Measurements from ENCODE around the gene CAV2.
"Not testable (repeated sequence)": the region's sequence is repeated elsewhere in the genome, so short reads cannot be mapped to it uniquely, and the experiment has no call there.

The CAV2 gene, protein sequence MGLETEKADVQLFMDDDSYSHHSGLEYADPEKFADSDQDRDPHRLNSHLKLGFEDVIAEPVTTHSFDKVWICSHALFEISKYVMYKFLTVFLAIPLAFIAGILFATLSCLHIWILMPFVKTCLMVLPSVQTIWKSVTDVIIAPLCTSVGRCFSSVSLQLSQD
- 0 to 0.54 (median 0.06) reads per million in 4 experiments for total RNA-seq

DNA sequence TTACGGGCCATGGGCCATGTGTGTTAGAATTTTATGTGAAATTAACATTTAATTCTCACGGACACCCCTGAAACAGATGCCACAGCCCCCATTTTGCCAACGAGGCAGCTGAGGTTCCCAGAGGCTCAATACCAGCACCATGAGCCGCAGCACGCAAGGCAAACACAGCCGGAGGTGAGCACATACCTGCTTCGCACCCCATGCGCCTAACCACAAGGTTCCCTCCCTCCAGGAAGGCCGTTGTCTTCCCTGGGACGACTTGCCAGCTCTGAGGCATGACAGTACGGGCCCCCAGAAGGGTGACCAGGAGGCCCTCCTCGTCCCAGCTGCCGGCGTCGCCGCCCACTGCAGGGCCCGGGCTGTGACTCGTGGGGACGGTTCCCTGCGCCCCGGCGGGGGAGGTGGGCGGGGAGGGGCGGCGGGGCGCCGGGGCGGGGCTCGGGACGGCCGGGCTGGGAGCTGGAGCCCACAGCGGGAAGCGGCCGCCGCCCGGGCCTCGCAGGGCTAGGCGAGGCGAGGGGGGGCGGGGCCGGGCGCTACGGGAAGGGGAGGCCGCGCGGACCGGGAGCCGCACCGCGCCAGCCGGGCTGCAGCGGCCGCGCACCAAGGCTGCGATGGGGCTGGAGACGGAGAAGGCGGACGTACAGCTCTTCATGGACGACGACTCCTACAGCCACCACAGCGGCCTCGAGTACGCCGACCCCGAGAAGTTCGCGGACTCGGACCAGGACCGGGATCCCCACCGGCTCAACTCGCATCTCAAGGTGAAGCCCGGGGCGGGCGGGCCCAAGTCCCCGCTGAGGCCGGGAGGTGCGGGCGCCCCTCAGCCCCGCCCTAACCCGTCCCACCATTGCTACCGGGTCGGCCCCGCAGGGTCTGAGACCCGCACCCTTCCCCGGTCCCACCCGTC, at the start of gene CAV2:
TSS of gene CAV2 (plus strand) at position 571 of the 910 bp plus-strand sequence. CDS start at position 615, 44 bp downstream.
- DNase-seq, result no peak

DNA sequence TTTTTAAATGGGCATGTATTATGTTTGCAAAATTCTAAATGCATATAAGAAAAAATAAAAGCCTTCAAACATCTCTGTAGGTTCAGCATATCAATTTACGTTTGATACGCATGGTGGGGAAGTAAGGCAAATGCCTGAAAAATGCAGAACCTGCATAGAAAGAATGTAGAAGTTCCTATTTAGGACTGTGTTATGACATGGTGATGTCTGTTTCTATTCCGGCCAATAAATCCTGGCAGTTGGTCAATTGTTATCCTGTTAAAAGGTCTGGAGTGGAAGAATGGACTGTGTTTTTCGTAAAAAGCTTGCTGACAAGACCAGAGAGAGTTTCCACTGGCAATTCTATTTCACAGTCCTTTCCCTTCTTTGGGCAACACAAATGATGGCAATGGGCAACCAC, 49.6 kb upstream of the CAV2 start:
- no peak for DNase-seq

DNA sequence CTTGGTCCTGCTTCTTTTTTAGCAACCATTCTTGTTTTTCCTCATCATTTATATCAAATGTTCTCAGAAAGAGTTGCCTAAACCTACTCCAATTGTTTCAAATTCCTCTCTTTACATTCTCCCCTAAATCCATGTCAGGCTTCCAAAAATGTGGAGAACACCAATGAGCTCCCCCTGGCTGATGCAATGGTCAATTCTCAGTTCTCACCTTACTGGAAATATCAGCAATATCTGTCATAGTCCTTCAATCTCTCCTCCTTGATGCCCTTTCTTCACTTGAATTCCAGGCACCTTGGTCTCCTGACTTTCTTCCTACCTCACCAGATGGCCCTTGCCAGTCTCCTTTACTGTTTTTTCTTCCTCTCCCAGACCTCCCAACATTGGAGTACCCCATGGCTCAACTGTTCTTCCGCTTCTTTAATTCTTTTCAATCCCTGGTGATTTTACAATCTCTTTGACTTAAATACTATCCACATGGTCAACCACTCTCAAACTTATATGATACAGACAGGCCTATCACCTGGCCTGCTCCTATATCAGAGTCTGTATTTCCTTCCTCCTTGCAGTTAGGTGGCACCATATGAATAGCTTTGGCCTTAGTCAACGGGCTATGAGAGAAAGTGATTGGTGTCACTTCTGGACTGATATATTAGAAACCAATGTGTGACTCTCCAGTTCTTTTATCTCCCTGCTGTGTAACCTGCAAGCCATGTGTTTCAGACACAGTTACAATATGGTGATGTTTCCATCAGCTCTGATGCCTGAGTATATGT, 47.4 kb upstream of the CAV2 start:
- DNase-seq, result no peak

DNA sequence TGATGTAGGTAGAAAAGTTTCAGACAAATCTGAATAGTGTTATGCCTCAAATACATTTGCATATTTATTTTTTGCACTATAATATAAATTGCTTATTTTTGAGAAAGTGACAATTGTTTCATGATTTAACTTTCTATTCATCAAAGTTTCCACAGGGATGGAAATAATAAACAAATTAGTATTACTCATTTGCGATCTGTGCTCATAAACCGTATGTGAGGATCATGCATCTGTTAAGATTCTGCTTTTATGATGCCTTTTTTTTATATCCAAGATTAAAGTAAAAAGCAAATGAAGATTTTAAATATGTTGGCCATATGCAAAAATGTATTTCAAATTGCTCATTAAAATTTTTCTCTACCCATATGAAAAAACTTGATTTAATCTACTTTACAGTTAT, 45.2 kb upstream of the CAV2 start:
- DNase-seq, result no peak

DNA sequence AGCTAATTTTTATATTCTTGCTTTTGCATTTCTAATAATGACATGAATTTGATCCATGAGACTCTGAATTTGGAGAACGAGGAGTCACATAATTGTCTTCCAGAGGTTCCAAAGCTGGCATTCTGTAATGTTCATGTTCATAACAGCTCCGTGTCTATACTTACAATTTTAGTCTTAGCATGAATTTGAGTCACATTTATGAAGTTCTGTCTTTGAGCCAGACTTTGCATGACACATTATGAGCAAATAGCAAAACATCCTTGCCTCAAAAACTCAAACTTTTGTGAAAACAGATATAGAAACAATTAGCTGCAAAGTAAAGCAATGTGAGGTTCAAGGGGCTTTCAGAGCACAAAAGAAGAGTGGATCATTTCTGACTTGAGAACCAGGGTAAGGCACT, 44.5 kb upstream of the CAV2 start:
- DNase-seq, result no peak

DNA sequence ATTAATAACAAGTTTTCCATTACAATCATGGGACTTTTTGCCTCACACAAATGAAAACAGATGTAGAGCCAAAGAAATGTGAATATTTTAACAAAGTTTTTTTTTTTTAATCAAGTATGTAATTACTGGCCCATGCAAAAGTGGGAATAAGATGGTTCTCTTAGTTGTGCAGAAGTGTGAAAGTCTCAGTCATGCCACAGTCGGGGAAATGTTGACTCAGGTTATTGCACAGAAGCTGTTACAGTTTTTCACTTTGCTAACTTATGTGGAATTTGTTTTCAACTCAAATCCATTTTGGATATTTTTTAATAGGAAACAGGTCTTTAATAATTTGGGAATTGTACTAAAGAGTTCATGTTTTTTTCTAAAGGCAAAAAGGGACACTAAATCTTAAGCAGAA, 44.0 kb upstream of the CAV2 start:
- DNase-seq, result no peak

DNA sequence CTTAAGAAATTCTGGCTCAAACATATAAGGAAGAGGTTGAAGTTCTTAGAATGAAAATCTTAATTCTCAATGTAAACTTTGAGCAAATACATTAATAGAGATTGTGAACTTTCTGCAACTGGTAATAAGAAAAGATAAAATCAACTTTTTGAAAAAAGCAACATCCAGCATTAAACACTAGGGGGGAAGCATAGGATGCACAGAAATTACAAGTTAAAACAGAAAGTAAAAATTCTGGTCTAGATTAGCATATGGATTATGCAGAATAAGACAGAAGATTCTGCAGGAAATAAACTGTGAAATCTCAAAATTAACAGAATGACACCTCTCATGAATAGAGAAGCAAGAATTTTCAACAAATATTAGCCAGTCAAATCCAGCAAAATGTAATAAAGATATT, 38.0 kb upstream of the CAV2 start:
- DNase-seq, result no peak

DNA sequence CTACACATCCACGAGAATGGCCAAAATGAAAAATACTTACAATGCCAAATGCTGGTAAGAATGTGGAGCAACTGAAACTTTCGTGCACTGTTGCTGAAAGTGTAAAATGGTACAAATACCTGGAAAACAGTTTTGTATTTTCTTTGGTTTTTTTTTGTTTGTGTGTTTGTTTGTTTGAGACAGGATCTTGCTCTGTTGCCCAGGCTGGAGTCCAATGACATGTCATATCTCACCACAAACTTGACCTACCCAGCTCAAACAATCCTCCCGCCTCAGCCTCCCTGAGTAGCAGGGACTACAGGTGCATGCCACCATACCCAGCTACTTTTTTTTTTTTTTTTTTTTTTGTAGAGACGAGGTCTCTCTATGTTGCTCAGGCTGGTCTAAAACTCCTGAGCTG, 35.6 kb upstream of the CAV2 start:
- DNase-seq, result no peak

DNA sequence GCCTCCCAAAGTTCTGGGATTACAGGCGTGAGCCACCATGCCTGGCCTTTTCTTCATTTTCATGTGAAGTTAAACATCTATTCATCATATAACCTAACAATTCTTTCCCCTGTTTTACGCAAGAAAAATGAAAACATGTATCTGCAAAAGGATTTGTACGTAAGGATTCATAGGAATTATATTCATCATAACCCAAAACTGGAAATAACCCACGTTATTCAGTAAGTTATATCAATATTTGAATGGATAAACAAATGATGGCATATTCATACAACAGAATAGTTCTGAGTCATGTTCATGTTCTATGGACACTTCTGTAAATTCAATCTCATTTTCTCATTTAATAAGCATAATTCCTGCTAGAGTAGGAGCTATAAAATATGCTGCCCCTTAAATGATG, 35.2 kb upstream of the CAV2 start:
- DNase-seq, result no peak

DNA sequence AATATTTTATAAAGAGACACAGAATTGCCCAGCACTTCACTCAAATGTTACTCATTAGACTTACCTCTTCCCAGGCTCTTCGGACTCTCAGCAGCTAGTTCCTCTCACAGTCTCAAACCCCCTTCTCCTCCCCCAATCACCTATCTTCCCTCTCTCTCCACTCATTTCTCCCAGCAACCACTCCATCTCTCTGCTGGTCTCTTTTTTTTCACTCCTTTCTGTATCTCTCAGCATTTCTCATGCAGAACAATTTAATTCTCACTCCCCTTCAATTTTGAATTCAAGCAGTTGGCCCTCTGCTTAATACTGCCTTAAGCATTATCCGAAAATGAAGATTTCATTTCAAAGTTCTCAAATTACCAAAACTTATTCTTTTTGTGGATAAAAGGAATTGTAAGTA, 34.4 kb upstream of the CAV2 start:
- no peak for DNase-seq

DNA sequence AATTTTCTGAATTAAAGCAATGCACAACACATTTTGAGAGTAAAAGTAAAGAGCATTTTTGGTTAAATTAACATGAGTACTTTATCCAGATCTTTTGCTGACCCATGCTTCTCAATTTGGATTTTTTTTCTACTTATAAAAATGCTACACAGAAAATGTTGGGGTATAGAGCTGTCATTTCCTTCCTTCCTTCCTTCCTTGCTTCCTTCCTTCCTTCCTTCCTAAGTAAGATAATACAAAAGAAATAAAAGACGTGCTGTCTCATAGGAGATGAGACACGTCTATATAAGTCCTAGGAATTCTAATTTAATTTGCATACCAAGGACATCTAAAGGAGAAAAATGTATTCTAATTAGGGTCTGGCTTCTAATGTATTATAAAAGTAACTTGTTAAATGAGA, 31.0 kb upstream of the CAV2 start:
- no peak for DNase-seq

DNA sequence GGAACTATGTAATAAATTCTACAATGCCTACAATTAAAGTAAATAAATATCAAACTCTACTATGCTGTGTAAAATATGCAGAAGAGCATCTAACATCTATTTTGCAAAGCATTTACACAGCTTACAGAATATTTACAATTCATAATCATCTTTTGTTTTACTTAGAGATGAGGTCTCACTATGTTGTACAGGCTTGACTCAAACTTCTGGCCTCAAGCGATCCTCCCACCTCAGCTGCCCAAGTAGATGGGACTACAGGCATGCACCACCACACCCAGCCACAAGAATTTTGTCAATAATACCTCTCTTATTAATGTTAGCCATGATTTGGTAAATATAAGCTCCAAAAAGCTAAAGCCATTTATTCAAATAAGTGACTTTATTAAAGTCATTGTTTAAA, 21.9 kb upstream of the CAV2 start:
- DNase-seq, result no peak

DNA sequence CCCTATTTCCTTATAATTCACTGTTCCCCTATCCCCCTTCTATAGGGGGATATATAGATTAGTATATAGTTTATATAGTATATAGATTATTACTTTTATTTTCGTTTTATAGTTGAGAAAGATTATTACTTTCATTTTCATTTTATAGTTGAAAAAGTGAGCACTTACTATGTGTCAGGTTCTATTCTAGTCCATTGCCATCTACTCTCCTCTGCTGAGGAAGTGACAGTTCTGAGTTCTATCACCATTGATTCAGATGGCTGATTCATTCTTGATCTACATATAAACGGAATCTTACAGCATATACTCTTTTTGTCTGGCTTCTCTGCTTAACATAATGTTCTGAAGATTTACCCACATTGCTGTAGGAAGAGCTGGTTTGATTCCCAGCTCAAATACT, 20.7 kb upstream of the CAV2 start:
- no peak for DNase-seq

DNA sequence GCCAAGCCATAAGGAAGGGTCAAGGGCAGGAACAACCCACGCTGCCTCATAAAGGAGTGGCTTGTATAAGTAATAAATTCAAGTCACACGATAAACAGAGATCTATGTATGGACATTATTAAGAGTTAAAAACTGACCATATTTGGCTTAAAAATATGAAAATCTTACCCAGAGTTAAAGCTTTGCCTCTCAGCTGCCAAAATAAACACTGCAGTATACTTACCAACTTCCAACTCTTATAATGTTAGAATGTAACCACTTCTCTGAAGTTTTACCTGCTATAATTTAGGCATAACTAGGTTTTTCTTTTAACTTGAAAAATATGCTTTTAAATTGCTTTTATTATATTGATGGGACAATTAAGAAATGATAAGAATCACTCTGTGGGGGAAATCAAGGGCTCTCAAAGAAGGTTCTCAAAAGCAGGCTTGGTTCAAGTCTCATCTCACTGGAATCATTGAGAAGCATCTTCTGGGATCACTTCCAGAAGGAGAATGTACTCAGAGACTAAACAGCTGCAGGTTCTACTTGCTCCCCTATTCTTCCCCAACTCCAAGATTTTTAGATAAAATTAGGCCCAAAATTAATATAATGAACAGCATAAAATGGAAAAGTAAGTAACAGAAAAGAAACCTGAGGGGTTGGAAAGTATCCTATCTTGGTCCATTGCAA, 16.1 kb upstream of the CAV2 start:
- DNase-seq, result no peak

DNA sequence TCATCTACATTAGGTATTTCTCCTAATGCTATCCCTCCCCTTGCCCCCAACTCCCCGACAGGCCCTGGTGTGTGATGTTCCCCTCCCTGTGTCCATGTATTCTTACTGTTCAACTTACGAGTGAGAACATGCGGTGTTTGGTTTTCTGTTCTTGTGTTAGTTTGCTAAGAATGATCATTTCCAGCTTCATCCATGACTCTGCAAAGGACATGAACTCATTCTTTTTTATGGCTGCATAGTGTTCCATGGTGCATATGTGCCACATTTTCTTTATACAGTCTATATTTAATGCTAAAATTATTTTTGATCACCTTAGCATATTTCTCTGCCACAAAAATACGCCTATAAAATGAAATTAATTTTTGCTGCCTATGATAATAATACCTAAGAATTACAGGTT, 15.1 kb upstream of the CAV2 start:
- DNase-seq, result not testable (repeated sequence)

DNA sequence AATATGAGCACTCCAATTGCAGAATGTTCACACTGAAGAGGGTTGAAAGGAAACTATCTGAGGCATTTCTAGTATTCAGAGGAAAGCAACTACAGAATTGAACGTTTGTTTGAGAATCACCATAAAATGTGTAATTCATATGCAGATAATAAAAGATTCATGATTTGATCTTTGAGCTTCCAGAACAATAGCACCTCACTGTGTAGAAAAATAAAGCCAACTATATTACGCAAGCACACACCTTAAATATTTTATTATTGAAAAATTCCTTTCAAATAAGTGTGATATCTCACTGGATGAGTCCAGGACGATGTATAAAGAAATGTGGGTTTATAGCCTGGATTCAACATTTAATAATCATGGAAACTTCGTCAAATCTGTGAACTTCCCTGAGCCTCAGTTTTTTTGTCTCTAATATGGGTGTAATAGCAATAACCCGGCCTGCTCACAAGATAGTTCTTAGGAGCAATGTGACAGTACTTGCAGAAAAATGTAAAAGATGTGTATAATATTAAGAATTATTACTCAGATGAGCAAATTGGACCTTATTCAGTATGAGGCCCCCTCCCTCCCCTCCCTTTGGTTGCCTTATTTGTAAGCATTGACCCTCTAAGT, 11.5 kb upstream of the CAV2 start:
- DNase-seq, result no peak

DNA sequence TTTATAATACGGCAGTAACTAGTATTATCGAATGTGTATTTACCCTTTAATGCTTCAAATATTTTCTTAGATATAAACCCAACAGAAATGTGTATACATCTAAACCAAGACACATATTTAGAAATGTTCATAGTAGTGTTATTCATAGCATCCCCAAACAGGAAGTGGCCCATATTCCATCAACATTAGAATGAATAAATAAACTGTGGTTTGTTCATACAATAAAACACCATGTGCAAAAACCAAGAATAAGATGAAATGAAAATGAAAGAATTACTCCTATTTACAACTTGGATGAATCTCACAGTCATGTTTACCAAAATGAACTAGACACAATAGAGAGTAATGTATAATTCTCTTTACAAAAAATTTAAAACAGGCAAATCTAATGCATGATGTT, 9.2 kb upstream of the CAV2 start:
- DNase-seq, result no peak

DNA sequence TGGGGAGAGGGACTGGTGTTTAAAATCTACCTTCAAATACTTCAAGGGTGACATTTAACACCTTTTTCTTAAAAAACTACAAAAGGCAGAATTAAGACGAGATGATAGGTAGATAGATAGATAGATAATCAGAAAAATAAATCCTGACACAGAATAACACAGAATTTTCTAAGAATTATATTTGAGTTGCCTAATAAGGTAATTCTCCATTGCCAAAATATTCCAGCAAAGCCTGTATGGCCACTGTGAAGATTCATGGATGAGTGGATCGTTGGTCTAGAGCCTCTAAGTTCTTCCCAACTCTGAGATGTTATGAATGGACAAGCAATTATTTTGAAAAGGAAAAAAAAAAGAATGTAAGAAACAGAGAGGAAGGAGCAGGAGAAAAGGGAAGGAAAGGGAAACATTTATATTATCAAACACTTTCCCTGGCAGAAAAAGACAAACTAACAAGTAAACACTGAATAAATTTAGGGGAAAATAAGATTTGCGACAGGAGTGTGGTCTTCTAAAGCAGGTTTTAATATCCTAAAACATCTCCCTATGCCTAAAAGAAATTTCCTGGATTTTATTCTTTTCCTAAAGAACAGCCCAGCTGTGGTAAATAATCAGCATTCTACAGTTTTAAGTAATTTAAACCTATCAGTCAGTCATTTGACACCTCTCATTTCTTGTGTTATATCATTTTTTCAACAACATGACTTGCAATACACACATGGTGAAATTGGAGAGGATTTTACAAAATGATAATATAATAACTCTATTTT, 7.5 kb upstream of the CAV2 start:
- DNase-seq, result no peak

DNA sequence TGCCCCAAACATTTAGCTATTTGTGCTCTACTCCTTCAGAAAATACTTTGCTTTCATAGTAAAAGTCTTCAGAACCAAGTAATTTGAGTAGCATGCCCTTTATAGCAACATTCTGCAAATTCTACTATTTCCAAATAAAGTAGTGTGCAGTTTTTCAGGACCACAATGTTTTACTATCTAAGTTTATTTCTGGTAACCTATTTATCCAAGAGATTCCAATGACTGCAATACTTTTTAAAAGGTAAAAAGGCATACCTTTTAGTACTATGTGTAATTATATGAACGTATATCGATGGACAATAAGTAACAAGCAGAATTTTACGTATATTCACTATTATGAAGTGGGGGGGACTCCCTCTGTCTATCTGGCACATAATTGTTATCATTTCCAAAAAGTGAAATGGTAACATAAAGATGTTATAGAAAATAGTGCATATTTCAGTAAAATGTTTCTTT, 6.9 kb upstream of the CAV2 start:
- no peak for DNase-seq

DNA sequence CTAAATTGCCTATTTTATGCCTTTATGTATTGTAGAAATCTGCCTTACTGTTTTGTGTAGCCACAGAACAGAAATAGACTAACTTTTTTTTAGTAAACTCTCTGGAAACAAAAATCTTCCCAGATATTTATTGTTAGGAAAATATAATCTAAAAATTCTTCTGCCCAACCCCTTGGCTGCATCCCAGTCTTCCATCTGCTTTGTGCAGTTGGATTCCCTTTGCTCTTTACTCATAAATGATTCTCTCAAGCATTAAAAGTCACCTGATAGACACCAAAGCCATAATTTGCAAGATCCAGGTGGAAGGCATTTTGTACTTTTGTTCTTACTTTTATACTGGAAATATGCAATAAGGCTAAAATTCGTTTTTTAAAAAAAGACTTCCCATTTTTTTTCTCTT, 6.1 kb upstream of the CAV2 start:
- DNase-seq, result no peak

DNA sequence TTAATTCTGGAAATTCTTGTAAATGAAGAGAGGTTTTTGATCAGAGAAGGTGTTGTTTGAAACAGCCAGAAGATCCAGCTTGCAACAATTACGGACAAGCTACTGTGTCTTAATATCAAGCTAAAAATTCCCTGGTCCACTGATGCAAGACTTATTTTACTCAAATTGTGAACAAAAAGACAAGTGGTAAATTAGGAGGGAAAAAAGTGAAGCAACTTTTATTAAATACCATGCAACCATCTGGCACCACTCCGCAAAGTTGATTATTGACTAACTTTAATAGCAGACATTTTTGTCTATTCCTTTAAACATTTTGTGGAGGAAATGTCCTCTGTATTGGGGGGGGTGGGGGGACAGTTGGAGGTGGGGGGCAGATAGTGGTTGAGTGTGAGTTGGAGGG, 5.1 kb upstream of the CAV2 start:
- DNase-seq, result no peak

DNA sequence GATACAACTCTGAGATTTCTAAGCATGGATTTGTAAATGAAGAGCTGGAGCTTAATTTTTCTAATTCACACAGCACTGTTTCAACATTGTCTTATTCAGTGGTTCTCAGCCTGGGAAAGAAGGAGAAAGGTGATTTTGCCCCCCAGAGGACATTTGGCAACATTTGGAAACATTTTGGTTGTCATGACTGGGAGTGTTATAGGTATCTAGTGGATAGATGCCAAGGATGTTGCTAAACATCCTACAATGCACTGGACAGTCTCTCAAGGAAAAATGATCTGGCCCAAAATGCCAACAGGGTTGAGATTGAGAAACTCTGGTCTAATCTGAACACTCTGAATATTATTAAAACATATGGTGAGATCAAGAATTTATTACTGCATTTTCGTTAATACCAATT, 3.8 kb upstream of the CAV2 start:
- DNase-seq, result no peak
